GM12878 (cell line): ENCODE results near the gene FAM89B. TPM values are rescaled to one million over a fixed set of nuclear protein-coding genes. Genes with fewer than 3 reads are reported as not detected.

Source experiments
- ATAC-seq: fragments of 200-7000 bp; cut with Tn5 transposase; 3 replicates; pipeline ENCODE4 v1.9.1; 2020; ENCODE audit warnings: mild to moderate bottlenecking, moderate library complexity
- BruUV-seq: library from RNA; stranded (reverse); fragments of 400-500 nt; replicated peaks from 2 replicates; lab custom pipeline; 2021; lab: Mats Ljungman, UMichigan
- CTCF ChIA-PET: fragments of 300-600 bp; sonication (Branson Sonifier 250); formaldehyde crosslinking; extraction: SDS; loops from one replicate; lab custom pipeline; 2021; ENCODE audit warnings: inconsistent platforms; lab: Yijun Ruan, JAX
- POLR2A ChIA-PET: fragments of 350-600 bp; formaldehyde crosslinking; extraction: SDS; loops from one replicate; lab custom pipeline; 2021; ENCODE audit warnings: inconsistent platforms; lab: Charles Lee
- RAD21 ChIA-PET: fragments of 300-600 bp; sonication (Branson Sonifier 250); formaldehyde crosslinking; loops from one replicate; lab custom pipeline; 2023; ENCODE audit warnings: antibody characterized with exemption; ENCODE audit not compliant: unreplicated experiment; lab: Charles Lee
- SMC1A ChIA-PET: fragments of 300-600 bp; sonication (Branson Sonifier 250); formaldehyde crosslinking; loops from one replicate; lab custom pipeline; 2023; ENCODE audit not compliant: unreplicated experiment, uncharacterized antibody; lab: Charles Lee
- DNase-seq: peaks from one replicate; pipeline ENCODE4 v3.0.0-alpha.2; 2011; ENCODE audit warnings: low read depth, low spot score
- FAIRE-seq: peaks from 3 replicates; lab custom pipeline; 2011; peaks lifted over from hg19 to GRCh38; lab: Jason Lieb, UNC
- H2AFZ ChIP-seq: 2 replicates; pipeline ENCODE4 v1.6.0; 2011; ENCODE audit warnings: low read depth, low read length, control low read depth; ENCODE audit not compliant: control insufficient read depth
- H3K27ac ChIP-seq: 2 replicates; pipeline ENCODE4 v1.5.1; 2011; ENCODE audit warnings: control low read depth; ENCODE audit not compliant: control insufficient read depth, insufficient read depth
- H3K27me3 ChIP-seq, 2 experiments: replicated peaks in 1 of 2; 2 replicates each; pipeline versions ENCODE4 v1.6.0 to v1.6.1; 2011; ENCODE audit warnings: low read length in 1 of 2; ENCODE audit not compliant: control insufficient read depth in 2 of 2, insufficient read depth in 2 of 2
- H3K36me3 ChIP-seq, 2 experiments: 2 replicates each; pipeline ENCODE4 v1.5.1; 2011; ENCODE audit warnings: low read length in 1 of 2; ENCODE audit not compliant: control insufficient read depth in 2 of 2, insufficient read depth in 2 of 2
- H3K4me1 ChIP-seq: 2 replicates; pipeline ENCODE4 v1.6.1; 2011; ENCODE audit warnings: mild to moderate bottlenecking, low read length, moderate library complexity, mixed read lengths; ENCODE audit not compliant: control insufficient read depth, insufficient read depth
- H3K4me2 ChIP-seq: 2 replicates; pipeline ENCODE4 v1.6.0; 2011; ENCODE audit warnings: control low read depth; ENCODE audit not compliant: control insufficient read depth, insufficient read depth
- H3K4me3 ChIP-seq: fragments of 200-600 bp; sonication (generic); 2 replicates; pipeline ENCODE4 v1.5.1; 2016
- H3K79me2 ChIP-seq: 2 replicates; pipeline ENCODE4 v1.6.0; 2011; ENCODE audit warnings: low read length; ENCODE audit not compliant: control insufficient read depth, insufficient read depth
- H3K9ac ChIP-seq: 2 replicates; pipeline ENCODE4 v1.8.0; 2011; ENCODE audit warnings: low read length, control low read depth, mixed read lengths; ENCODE audit not compliant: control insufficient read depth, insufficient read depth
- H3K9me3 ChIP-seq: replicated peaks from 3 replicates; pipeline ENCODE4 v1.5.1; 2011; ENCODE audit warnings: mild to moderate bottlenecking, low read length; ENCODE audit not compliant: control insufficient read depth, insufficient read depth
- H4K20me1 ChIP-seq: 2 replicates; pipeline ENCODE4 v1.6.0; 2011; ENCODE audit not compliant: control insufficient read depth, insufficient read depth
- BRCA1 ChIP-seq: IDR thresholded peaks from 2 replicates; pipeline ENCODE4 v1.6.1; 2011; ENCODE audit warnings: low read depth, low read length, improper control_type of control experiment
- CTCF ChIP-seq, 3 experiments: IDR thresholded peaks in 2 of 3; conservative IDR thresholded peaks in 1 of 3; 2 replicates each; pipeline ENCODE4 v1.5.1; 2011; ENCODE audit warnings: low read depth in 3 of 3, low read length in 3 of 3, mild to moderate bottlenecking in 3 of 3, control low read depth in 2 of 3, moderate library complexity in 2 of 3, inconsistent platforms in 1 of 3, mixed read lengths in 1 of 3; ENCODE audit not compliant: control insufficient read depth in 2 of 3, insufficient read depth in 1 of 3; ENCODE audit errors: extremely low read depth in 1 of 3
- GABPA ChIP-seq: IDR thresholded peaks from 2 replicates; pipeline ENCODE4 v1.6.1; 2014; ENCODE audit warnings: antibody characterized with exemption, low read depth, mild to moderate bottlenecking, inconsistent platforms
- LARP7 ChIP-seq: fragments of 450-650 bp; IDR thresholded peaks from 2 replicates; pipeline ENCODE4 v1.6.1; 2017; ENCODE audit warnings: mild to moderate bottlenecking
- NFIC ChIP-seq: IDR thresholded peaks from 2 replicates; pipeline ENCODE4 v1.6.1; 2012; ENCODE audit warnings: low read depth, mild to moderate bottlenecking, inconsistent platforms, low read length, moderate library complexity
- SRF ChIP-seq, 2 experiments: IDR thresholded peaks; 2 replicates each; pipeline ENCODE4 v1.6.1; 2011; ENCODE audit warnings: low read depth in 2 of 2, low read length in 2 of 2, mild to moderate bottlenecking in 1 of 2, moderate library complexity in 1 of 2
- ZBTB33 ChIP-seq: fragments of 450-650 bp; IDR thresholded peaks from 2 replicates; pipeline ENCODE4 v1.6.1; 2017; ENCODE audit warnings: mild to moderate bottlenecking
- WGBS: methylation state at CpG from one replicate; pipeline ENCODE4 v1.1.6; 2016; ENCODE audit warnings: low lambda C conversion rate; ENCODE audit not compliant: insufficient replicate concordance, insufficient coverage; ENCODE audit errors: missing lambda C conversion rate; 5-methylcytosine and 5-hydroxymethylcytosine counted together
- in situ Hi-C: fragments of 300-500 bp; cut with MboI; formaldehyde crosslinking; loops from 9 replicates; pipeline ENCODE4 v1.14.3; 2018; ENCODE audit warnings: mixed read lengths
- intact Hi-C: fragments of 100-400 bp; cut with micrococcal nuclease; formaldehyde crosslinking; loops from one replicate; pipeline ENCODE4 v1.14.2; 2022; ENCODE audit not compliant: unreplicated experiment
- polyA plus RNA-seq, 11 experiments: library from polyadenylated mRNA; depleted of rRNA in 4 of 11; unstranded in 6 of 11; stranded (reverse) in 5 of 11; fragments of >200 nt; fragmentation: Nextera tagmentation in 4 of 11; fragmentation: Illumina TruSeq in 1 of 11; extraction: Ambion mirVana in 4 of 11; extraction: Trizol in 1 of 11; gene quantifications; 1 replicate in 1 of 11; 2 replicates in 10 of 11; pipeline versions ENCODE4 v1.2.1 to v1.2.3, GENCODE V29; 2011 to 2016; ENCODE audit warnings: inconsistent platforms in 2 of 11, missing spikeins in 2 of 11, low read depth in 1 of 11
- total RNA-seq, 4 experiments: library from RNA; depleted of rRNA in 3 of 4; stranded (reverse); fragments of >200 nt in 3 of 4; fragmentation: Illumina TruSeq in 1 of 4; extraction: Trizol in 1 of 4; gene quantifications; 2 replicates each; pipeline versions ENCODE4 v1.2.1 to v1.2.3, GENCODE V29; 2013 to 2021
- TF ChIP-seq, protein P1 (sequence below): fragments of 450-650 bp; IDR thresholded peaks from 2 replicates; pipeline ENCODE4 v1.6.1; 2016; ENCODE audit warnings: mild to moderate bottlenecking

The FAM89B gene
- total and polyA plus RNA-seq, 10 of the 15 experiments (the other 5 are each of a cell fraction or from before 2014, with no cell fraction given): 0.34 to 36.7 (median 9.8) TPM

DNA sequence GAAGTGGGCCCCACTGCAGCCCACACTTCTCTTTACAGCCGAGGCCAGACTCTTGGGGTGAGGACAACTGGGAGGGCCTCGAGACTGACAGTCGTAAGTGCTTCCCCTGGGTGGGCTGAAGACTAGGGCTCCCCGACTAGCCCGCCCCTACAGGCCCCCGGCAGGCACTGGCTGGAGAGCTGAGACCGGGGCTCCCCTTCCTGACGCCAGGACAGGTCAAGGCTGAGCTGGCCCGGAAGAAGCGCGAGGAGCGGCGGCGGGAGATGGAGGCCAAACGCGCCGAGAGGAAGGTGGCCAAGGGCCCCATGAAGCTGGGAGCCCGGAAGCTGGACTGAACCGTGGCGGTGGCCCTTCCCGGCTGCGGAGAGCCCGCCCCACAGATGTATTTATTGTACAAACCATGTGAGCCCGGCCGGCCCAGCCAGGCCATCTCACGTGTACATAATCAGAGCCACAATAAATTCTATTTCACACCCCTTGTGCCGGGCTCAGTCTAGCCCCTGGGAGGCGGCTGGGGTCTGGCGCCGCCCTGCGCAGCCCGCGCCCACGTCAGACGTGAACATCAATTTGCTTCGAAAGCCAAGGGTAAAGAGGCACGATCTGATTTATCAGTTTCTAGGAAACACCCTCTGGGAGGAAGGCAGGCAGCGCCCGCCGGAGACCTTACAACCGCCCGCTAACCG, 34.0 kb upstream of the FAM89B start:
- Histone ChIP-seq H3K9ac (no peak overlapping the region), H3K27me3 (no peaks in the 10 kb centered on the region), H3K27ac (no peak overlapping the region), H3K9me3 (no peaks in the 10 kb centered on the region), H3K4me2 (no peak overlapping the region), H3K4me1 (peaks cover 6% of the 10 kb centered on the region), H4K20me1 (no peaks in the 10 kb centered on the region), H3K4me3 (no peak overlapping the region), H3K79me2 (no peaks in the 10 kb centered on the region), H2AFZ (no peak overlapping the region), H3K36me3 (peaks cover 5% of the 10 kb centered on the region in 2 experiments; a peak in 3 of 4 replicates)
- CTCF ChIA-PET: interaction anchor here (0.7 kb wide), 1 partner anchor 484 kb away, joined by 3 read pairs; no protein-coding TSS in a partner anchor
- BruUV-seq: TSS peak; percentile 45
- ATAC-seq: no peak
- POLR2A ChIA-PET: no interaction called here
- no peak for TF ChIP-seq LARP7
- TF ChIP-seq SRF (IDR thresholded peaks at IDR 0.05; ENCODE audit: low read depth in 2 of 2, low read length in 2 of 2): no peak
- TF ChIP-seq GABPA: no peak
- TF ChIP-seq, protein P1, sequence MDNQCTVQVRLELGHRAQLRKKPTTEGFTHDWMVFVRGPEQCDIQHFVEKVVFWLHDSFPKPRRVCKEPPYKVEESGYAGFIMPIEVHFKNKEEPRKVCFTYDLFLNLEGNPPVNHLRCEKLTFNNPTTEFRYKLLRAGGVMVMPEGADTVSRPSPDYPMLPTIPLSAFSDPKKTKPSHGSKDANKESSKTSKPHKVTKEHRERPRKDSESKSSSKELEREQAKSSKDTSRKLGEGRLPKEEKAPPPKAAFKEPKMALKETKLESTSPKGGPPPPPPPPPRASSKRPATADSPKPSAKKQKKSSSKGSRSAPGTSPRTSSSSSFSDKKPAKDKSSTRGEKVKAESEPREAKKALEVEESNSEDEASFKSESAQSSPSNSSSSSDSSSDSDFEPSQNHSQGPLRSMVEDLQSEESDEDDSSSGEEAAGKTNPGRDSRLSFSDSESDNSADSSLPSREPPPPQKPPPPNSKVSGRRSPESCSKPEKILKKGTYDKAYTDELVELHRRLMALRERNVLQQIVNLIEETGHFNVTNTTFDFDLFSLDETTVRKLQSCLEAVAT: no peak
- no peak for TF ChIP-seq NFIC
- no peak for TF ChIP-seq CTCF (IDR thresholded peaks at IDR 0.05 in 2 of 3, conservative IDR thresholded peaks at IDR 0.05 in 1 of 3; ENCODE audit: control insufficient read depth in 2 of 3, extremely low read depth in 1 of 3, insufficient read depth in 1 of 3, low read depth in 3 of 3, low read length in 3 of 3)
- no peak for TF ChIP-seq ZBTB33
- no peak for TF ChIP-seq BRCA1
- FAIRE-seq: no peak
- DNase-seq: no peak
- SMC1A ChIA-PET: no interaction called here
- in situ Hi-C loops: no loop called here
- intact Hi-C loops: no loop called here
- WGBS: 96% methylated on average over 43 of the region's 43 CpGs
- RAD21 ChIA-PET: no interaction called here
